ENCODE results near the gene KCNG1. TPM values are rescaled to one million over a fixed set of nuclear protein-coding genes. Genes with fewer than 3 reads are reported as not detected.

KCNG1 gene
- total and polyA plus RNA-seq, 8 donors, result 0.98 to 4.0 (median 2.1) TPM

GRCh38 chr20:50992336-50992732, 30.6 kb downstream of the KCNG1 start:
- 42 to 49% methylated on average over 4 of the region's 4 CpGs for WGBS, 2 donors
- H3K9me3 ChIP-seq, result no peaks in the 10 kb centered on the region
- ATAC-seq, result no peak
- no peak overlapping the region for H3K4me3 ChIP-seq
- no peaks in the 10 kb centered on the region for H3K27me3 ChIP-seq
- no peak for TF ChIP-seq CTCF (IDR thresholded peaks at IDR 0.05)
- H3K27ac ChIP-seq, result no peak overlapping the region
- FAIRE-seq, result no peak
- intact Hi-C loops (cut with DNase I), result loop anchor here in 1 of 3 donors (5.0 kb wide), 1 partner anchor 310 kb away; no protein-coding TSS in a partner anchor
- no peaks in the 10 kb centered on the region for H3K36me3 ChIP-seq
- no peak for DNase-seq
- peaks cover 0 to 3% (median 0%) of the 10 kb centered on the region in 3 donors for H3K4me1 ChIP-seq

GRCh38 chr20:50991076-50991475, 31.8 kb downstream of the KCNG1 start:
- H3K4me1 ChIP-seq, result peaks cover 0 to 3% (median 0%) of the 10 kb centered on the region in 3 donors
- WGBS, 2 donors, result 53 to 67% methylated on average over 3 of the region's 3 CpGs
- H3K4me3 ChIP-seq, result no peak overlapping the region
- no peaks in the 10 kb centered on the region for H3K36me3 ChIP-seq
- H3K9me3 ChIP-seq, result no peaks in the 10 kb centered on the region
- H3K27ac ChIP-seq, result no peak overlapping the region
- no peak for ATAC-seq
- intact Hi-C loops (cut with DNase I), result loop anchor here in 1 of 3 donors (5.0 kb wide), 1 partner anchor 311 kb away; no protein-coding TSS in a partner anchor
- no peak for FAIRE-seq
- no peaks in the 10 kb centered on the region for H3K27me3 ChIP-seq
- no peak for DNase-seq
- TF ChIP-seq CTCF (IDR thresholded peaks at IDR 0.05), result no peak

GRCh38 chr20:50987493-50988210, 35.3 kb downstream of the KCNG1 start:
- WGBS, 2 donors, result 9 to 14% methylated on average over 13 of the region's 13 CpGs
- Histone ChIP-seq H3K27me3 (no peaks in the 10 kb centered on the region), H3K4me3 (no peak overlapping the region), H3K4me1 (peaks cover 0 to 3% (median 0%) of the 10 kb centered on the region in 3 donors), H3K9me3 (no peaks in the 10 kb centered on the region), H3K27ac (no peak overlapping the region), H3K36me3 (no peaks in the 10 kb centered on the region)
- DNase-seq (peak in 4 of 6 donors; percentile 53 to 81 (median 66)), ATAC-seq (peak; percentile 92 to 100 (median 98)), FAIRE-seq (no peak)
- intact Hi-C loops (cut with DNase I), result no loop called here
- peak; percentile 73 to 84 (median 82) for TF ChIP-seq CTCF (IDR thresholded peaks at IDR 0.05)

GRCh38 chr20:50983321-50983720, 39.6 kb downstream of the KCNG1 start:
- Histone ChIP-seq H3K27me3 (no peaks in the 10 kb centered on the region), H3K9me3 (no peaks in the 10 kb centered on the region), H3K36me3 (no peaks in the 10 kb centered on the region), H3K4me1 (peaks cover 0 to 3% (median 0%) of the 10 kb centered on the region in 3 donors), H3K4me3 (no peak overlapping the region), H3K27ac (no peak overlapping the region)
- intact Hi-C loops (cut with DNase I), result loop anchor here in 1 of 3 donors (5.0 kb wide), 1 partner anchor 324 kb away; no protein-coding TSS in a partner anchor
- ATAC-seq, result no peak
- DNase-seq, result no peak
- TF ChIP-seq CTCF (IDR thresholded peaks at IDR 0.05), result no peak
- FAIRE-seq, result no peak
- 45 to 55% methylated on average over 2 of the region's 2 CpGs for WGBS, 2 donors

GRCh38 chr20:50982363-50982762, 40.5 kb downstream of the KCNG1 start:
- FAIRE-seq (no peak), ATAC-seq (peak in 1 of 4 donors; percentile 38), DNase-seq (no peak)
- intact Hi-C loops (cut with DNase I), result loop anchor here in 1 of 3 donors (5.0 kb wide), 1 partner anchor 325 kb away; no protein-coding TSS in a partner anchor
- WGBS, 2 donors, result 4% methylated on average over 4 of the region's 4 CpGs
- Histone ChIP-seq H3K27ac (no peak overlapping the region), H3K4me3 (no peak overlapping the region), H3K4me1 (no peaks in the 10 kb centered on the region), H3K36me3 (no peaks in the 10 kb centered on the region), H3K27me3 (no peaks in the 10 kb centered on the region), H3K9me3 (no peaks in the 10 kb centered on the region)
- no peak for TF ChIP-seq CTCF (IDR thresholded peaks at IDR 0.05)

Measured in pancreas (tissue), 10 donors.